NOMO-1 treated with dmso at 0.1 percent for 144 hours (cell line): ENCODE measurements around the gene ARMC9.
"Not testable (repeated sequence)": the region's sequence is repeated elsewhere in the genome, so short reads cannot be mapped to it uniquely, and the experiment has no call there.

Experiments used
- DNase-seq: peaks from one replicate; lab custom pipeline; 2025; ENCODE audit not compliant: unreplicated experiment; lab: John Stamatoyannopoulos, UW

ARMC9 gene

DNA sequence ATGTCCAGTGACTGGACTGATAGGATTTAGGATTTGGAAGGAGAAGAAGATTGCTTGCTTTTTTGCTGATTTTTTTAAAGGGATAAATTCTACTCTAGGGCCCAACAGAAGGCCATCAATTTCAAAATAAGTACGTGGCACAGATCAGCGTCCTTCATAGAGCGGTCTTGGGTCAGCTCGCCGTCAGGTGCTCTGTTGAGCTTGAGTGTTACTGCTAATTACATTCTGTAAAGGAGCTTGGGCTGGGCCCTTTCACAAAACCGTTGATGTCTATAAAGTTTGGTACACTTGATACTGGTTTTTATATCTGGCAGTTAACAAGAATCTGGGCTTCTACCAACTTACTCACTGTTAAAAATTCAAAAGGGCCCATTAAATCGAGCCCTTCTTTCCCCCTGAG is 45.4 kb downstream of the ARMC9 start:
- no peak for DNase-seq

DNA sequence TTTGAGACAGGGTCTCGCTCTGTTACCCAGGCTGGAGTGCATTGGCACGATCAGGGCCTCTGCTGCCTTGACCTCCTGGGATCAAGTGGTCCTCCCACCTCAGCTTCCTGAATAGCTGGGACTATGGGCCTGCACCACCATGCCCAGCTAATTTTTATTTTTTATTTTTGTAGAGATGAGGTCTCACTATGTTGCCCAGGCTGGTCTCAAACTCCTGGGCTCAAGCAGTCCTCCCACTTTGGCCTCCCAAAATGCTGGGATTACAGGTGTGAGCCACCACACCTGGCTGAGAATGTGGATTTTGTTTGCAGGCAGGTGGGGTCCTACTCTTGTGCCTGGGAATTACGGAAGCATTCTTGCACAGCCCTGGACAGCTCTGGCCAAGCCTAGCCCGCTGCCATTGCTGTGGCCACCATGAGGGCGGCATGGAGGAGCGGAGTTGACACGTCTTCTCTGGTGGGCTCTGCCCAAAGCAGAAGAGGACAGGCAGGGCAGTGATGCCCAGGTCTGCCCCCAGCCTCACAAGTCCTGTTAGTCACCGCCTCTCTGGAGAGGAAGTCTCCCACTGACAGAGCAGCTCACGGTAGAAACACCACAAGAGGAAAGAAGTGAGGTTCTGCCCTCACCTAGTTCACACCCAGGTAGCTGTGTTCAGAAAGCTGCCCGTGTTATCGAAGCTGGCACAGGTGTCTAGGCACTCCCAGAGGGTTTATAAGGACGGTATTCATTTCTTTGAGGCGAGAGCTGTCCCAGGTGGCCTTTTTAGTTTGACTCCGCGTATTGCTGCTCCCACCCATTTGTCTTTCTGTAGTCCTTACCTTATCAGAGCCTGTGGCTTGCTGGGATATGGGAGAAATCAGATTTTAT is 46.2 kb downstream of the ARMC9 start:
- DNase-seq: no peak

DNA sequence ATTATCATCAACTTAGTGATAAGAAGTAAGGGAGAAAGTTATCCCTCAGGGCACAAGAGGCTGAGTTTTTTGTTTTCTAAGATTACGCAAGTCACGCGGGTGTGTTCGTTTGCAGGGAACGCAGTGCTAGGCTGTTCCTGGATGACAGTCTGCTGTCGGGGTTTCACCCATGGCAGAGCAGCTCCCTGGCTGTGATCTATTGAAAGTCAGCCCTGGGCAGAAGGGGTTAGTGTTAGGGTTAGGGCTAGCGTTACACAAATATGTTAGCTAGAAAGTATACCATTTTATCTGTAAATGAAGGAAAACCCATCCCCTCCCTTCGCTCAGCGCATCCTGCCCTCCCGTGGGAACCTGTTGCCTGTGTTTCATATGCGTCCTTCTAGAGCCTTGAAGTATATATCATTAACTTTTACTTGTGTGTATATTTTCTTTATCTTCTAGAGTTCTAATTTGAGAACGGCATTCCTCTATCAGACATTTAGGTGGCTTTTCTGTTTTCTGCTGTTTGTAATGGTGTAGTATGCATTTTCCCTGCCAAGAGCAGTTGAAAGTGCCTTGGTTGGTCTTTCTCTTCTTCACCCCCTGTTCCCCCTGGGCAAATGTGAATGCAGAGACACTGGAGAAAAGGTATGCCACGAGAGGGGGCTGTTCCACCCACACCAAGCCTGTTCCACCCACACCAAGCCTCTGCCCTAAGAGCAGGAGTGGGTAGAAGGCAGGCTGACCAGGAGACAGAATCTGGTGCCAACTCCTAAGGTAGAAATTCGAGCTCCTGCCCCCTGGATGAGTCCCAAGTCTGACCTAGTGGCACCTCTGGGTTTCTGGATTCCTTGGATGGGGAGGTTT is 47.0 kb downstream of the ARMC9 start:
- DNase-seq: no peak

DNA sequence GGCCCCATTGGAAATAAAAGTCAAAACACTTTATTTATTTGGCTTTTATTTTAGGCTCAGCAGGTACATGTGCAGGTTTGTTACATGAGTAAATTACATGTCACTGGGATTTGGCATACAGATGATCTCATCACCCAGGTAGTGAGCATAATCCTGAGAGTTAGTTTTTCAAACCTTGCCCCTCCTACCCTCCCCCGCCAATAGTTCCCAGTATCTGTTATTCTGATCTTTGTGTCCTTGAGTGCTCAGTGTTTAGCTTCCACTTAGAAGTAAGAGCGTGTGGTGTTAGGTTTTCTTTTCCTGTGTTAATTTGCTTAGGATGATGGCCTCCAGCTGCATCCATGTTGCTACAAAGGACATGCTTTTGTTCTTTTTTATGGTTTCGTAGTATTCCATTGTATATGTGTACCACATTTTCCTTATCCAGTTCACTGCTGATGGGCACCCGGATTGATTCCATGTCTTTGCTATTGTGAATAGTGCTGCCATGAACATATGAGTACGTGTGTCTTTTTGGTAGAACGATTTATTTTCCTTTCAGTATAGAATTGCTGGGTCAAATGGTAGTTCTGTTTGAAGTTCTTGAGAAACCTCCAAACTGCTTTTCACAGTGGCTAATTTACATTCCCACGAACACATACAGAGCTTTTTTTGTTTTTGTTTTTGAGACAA is 47.9 kb downstream of the ARMC9 start:
- DNase-seq: no peak

DNA sequence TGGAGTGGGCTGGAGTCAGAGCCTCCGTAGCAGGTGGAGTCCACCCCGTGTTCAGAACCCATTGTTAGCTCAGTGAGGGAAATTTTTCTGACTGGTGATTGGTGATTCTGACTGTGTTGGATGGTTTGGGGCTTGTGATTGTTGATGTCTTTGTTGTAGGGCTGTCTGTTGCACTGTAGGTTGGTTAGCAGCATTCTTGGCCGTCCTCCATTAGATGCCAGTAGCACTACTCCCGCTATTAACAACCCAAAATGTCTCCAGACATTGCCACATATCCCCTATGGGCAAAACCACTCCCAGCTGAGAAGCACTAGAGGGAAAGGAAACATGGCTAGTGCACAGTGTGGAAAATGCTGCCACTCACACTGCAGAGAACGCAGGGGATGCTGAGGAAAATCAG is 51.7 kb downstream of the ARMC9 start:
- DNase-seq: no peak

DNA sequence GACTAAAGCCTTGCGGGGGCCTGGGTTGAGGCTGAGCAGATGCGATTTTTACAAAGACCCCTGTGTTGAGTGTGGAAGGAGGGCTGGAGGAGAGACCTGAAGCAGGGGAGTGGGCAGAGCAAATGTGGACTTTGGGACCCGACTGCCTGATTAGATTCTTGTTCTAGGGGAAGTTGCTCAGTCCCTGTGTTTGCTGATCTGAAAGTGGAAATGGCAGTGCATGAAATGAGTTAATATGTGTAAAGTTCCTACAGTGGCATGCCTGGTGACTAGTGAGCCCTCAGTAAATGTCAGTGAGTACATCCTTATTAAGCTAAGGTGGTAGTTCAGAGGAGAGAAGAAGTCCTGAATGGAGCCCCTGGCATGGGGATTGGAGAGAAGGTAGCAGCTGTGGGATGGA is 52.3 kb downstream of the ARMC9 start:
- DNase-seq: no peak

DNA sequence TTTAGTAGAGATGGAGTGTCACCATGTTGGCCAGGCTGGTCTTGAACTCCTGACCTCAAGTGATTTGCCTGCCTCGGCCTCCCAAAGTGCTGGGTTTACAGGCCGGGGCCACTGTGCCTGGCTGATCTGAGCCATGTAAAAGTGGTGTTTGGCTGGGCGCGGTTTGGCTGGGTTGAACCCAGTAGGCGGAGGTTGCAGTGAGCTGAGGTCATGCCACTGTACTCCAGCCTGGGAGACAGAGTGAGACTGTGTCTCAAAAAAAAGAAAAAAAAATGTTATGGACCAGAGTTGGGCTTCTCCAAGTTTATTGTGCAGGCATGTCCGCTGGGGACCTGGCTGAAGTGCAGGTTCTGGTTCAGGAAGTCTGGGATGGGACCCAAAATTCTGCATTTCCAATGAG is 54.9 kb downstream of the ARMC9 start:
- not testable (repeated sequence) for DNase-seq

DNA sequence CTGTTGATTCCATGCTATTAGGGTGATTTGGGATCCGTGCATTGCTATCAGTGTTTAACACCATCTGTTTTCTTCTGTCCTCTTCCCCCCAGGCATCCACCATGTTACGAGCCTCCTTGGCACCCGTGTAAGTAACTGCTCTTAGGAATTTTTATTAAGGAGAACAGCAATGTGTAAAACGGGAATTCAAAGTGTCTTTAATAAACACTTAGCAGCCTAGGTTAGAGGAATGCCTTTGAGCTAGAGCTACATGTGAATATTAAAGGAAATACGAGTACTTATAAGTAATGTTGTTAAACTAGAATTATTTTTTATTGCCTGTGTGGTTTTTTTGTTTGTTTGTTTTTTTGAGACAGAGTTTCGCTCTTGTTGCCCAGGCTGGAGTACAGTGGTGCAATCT is 58.1 kb downstream of the ARMC9 start:
- no peak for DNase-seq

DNA sequence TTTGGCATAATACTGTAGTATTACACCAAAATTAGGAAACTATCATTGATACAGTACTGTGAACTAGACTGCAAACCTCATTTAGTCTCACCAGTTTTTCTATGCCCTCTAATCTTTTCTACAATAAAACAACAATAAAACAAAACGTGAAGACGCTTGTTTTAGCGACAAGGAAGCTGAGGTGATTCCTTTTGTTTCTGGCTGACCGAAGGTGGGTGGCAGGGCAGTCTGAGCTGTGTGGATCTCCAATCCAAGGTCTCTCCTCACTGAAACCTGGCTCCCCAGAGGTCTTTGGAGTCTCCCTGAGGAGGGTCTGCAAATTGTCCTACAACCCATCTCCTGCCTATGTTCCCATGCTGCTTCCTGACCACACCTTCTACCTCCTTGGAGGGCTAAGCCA is 59.3 kb downstream of the ARMC9 start:
- no peak for DNase-seq

DNA sequence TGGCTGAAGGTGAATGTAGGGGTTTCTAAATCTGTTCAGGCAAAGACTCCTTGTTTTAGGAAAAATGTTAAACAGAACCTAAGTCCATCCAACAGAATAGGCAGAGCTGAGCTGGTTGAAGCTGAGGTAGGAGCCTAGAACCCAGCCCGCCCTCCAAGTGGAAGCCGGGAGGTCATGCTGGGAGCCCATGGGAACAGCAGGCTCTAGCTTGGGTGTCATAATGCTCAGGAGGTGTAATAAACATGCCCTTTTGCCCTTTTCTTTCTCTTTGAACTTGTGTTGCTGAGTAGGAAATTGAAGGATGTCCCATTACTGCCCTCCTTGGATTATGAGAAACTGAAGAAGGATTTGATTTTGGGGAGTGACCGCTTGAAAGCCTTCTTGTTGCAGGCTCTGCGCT is 60.3 kb downstream of the ARMC9 start:
- no peak for DNase-seq

DNA sequence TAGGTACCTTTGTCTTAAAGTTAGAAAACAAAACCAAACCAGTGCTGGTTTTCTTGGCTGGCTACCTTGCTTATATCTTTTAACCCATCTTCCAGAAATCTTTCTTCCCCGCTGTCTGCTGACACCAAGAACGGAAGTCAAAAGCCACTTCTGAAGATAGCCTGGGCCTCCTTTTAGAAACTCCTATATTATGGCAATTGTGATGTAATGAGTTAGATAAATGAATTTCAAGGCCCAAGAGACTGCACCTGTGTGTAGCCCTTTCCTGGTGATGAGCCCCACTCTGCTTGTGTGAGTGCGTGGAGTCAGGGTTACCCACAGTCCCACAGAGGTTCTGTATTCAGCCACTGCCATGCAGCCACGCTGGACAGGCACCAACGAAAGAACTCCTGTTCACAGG is 60.7 kb downstream of the ARMC9 start:
- no peak for DNase-seq

DNA sequence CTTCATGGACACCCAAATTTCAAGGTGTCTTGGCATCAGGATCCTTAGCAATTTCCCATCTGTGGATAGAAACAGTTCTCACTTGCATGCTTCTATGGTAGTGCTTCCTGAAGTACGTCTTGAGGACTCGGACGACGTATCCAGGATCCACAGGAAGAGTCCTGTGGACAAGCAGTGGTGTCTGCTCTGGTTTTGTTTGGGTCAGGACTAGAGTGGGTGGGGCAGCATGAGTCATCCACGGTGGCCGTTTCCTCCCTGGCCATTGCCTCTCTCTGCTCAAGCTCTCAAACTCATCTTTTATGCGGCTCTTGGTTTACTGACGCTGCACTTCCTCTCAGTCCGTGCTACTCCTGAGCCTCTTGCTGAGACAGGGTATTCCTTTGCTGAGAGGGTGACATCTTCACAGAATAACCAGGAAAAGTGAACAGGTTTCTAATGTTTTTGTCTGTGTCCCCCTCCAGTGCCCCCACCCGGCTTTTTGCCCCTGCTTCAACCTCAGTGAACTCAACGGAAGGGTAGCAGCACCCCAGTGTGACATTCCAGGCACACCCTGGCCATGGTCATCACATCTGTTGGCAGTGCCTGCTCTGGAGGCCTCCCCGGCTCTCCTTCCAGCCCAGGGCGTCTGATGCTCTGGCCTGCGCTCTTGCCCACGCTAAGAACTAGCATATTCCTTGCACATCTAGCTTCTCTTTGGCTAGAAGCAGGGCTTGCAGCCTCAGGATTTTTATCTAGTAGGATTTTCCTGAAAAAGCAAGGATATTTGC is 62.2 kb downstream of the ARMC9 start:
- no peak for DNase-seq

DNA sequence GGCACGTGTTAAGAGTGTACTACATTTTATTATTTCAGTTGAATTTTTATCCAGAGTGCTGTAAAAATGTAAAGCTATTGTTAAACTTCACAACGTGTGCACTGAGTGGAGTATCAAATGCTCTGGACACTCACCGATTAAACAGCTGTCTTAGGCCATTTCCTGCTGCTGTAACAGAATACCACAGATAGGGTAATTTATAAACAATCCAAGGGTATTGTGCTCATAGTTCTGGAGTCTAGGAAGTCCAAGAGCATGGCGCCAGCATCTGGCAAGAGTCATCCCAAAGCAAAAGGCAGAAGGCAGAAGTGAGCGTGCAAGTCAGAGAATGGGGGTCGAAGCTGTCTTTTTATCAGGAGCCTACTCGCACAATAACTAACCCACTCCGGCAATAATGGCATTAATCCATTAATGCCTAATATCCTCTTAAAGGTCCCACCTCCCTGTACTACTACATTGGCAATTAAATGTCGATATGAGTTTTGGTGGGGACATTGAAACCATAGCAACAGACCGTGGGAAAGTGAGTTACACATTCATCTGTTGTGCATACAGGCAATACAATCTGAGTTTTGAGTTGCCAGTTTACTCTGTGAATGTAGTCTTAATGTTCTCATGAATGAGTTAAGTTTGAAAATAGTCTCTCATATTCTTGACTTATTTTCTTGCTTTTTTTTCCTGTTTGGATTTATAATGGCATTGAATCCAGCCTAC is 64.8 kb downstream of the ARMC9 start:
- no peak for DNase-seq

DNA sequence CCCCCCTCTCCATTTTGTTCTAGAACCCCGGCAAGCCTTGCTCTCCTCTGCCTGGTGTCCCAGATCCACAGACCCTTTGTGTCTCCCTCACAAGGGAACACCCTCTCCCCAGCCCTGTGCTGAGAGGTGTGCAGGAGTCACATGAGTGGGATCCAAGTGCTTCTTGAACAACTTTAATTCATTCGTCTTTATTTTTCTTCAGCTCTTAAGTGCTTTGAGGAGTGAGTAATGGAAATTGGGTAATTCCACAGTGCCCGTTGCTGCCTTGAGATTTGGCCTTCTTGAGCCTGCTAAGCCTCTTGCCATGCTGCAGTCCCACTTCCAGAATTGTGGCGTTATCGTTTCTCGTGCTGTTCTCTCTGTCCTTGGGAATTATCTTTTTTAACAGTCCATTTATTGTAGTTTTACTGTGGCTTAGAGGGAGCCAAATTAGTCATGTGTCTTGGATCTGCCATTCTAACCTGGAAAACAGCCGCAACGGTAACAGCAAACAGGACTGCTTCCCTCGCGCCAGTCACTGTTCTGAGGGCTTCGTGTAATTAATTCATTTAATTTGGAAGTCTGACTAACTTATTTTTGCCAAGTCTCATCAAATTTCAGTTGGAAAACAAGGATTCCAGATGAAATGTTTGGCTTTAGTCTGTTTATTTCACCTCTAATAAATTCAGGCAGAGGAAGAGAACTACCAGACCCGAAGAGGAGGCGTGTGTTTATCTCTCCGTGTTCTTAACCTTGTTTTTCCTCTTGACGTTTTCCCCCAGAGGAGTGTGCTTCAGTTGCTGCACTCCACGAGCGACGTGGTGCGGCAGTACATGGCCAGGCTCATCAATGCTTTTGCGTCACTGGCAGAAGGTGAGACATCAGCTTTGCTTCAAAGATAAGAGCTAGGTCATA is 72.0 kb downstream of the ARMC9 start:
- no peak for DNase-seq

DNA sequence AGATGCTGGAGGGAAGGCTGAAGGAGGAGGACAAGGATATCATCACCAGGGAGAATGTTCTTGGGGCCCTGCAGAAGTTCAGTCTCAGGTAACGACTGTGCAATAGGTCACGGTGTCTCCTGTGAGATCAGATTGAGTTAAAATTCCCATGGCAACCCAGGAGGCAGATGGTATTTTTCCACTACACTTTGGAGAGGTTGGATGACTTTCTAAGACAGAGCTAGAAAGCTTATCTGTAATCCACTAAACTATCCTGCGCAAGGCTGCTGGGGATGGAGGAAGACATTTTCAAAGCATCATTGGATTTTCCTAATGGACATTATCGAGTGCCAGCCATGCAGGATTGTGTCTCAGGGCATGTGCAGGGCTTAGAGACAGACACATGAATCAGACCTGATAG is 74.6 kb downstream of the ARMC9 start:
- no peak for DNase-seq

DNA sequence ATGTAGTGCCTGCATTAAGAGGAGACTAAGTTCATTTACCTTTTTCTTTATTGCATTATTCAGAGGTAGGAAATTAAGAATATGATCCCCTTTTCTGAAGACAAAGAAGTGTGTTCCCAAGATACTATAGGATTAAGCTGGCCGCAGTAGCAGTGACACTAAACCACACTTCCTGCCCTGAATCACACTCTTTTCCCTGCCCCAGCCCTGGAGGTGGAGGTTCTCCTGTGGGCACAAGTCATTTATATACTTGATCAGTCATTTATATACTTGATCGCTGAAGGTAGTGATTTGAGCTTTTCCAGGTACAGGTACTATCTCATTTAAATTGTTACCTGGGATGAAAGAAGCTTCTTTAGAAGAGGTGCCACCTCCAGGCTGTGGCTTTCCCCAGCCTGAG is 78.6 kb downstream of the ARMC9 start:
- no peak for DNase-seq

DNA sequence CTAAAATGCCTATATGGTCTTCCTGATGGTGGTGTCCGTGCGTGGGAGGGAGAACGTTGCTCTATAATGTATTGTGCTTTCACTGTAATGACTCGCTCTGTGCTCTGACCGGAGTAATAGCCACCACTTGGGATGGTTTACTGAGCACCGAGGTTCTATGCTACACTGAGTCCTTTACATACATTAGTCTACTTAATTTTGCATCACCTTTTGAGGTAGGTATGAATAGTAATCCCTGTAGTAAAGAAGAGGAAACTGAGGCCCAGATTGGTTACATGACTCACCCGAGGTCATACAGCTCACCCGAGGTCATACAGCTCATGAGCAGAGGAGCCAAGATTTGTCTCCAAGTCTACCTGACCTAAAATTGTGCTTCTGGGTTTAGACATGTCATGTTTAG is 79.5 kb downstream of the ARMC9 start:
- DNase-seq: no peak

DNA sequence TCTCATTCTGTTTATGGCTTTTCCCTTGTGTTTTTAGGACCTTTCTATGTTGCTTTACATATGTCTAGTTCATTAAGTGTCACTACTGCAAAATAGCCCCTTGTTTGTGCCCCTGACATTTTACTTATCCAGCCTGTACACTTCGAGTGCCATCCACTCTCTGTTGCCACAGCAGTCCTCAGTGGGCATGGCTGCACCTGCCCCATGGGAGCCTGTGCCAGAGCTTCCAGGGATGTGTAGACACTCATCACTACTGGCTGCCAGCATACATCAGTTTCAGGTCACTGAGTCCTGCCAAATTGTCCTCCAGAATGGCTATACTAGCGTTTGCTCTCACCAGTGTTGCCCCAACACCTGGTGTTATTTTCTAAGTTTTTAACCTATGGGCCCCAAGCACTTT is 80.4 kb downstream of the ARMC9 start:
- no peak for DNase-seq

DNA sequence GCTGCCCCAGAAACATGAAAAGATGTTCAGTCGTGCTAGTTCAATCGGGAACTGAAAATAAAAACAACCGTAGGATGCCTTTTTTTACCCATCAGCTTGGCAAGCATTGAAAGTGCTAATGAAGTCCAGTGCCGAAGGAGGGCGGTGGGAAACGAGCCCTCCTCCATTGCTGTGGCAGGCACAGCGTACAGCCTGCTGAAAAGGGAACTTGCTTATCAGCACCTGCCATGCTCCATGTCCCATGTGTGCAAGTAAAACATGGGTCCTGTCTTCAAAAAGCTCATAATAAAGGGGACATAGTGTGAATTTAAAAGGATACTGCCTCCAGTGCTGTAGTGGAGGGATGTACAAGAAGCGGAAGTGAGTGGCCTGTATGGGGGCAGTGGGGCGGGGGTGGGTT is 82.4 kb downstream of the ARMC9 start:
- DNase-seq: no peak
